KG1 (cell line): Measurements from ENCODE around the gene INSYN2A.

Experiments
- DNase-seq: peaks from one replicate; lab custom pipeline; 2025; lab: John Stamatoyannopoulos, UW

The INSYN2A gene

DNA sequence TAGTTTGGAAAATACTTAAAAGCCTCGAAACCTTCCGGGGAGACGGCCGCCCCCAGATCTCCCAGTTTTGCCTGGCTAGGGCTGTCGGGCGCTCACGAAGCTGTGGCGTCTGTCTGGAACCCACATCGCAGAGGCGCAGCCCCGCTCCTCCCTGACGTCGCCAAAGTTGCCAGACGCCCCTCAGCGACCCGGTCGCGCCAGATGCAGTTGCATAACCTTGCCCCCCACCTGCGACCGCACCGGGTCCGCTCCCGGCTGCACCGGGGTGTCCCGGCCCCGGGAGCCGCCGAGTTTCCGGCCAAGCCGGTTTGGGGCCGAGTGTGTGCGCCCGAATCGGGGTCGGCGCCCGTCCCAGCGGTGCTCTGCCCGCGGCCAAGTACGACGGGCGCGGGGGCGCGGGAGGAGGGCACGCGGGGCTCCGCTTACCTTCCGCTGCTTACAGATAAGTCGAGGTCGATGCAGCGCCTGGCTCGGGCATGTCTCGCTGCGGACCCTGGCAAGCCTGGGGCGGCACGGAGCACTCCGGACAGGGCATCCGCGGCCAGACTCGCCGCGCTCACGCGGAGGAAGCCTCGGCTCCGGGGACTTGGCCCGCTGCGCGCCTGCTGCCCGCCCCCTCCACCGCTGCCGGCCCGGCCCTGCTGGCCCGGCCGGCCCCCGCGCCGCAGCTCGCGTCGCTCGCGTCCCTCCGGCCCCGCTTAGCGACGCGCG is 665 bp downstream of the INSYN2A start:
- DNase-seq, result no peak

DNA sequence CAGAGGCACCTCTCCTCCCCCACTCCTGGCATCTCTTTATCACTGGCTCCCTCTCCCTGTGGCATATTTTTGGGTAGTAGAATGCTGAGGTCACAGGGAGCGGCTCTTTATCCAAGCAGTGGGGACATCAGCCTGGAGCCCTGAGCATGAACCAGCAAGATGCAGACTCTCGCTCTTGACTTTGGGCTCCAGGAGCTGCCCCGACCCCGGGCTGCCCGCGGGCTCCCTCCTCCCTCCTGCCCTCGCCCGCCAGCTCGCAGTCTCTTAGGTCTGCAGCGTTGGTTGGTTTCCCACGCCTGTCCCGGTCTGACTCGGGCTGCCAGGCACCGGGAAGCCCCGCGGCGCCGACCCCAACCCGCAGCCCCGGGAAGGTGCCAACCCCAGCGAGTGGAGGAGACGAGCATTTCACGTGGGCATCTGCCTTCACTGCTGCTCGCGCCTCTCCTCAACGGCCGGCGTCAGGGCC is 1.3 kb downstream of the INSYN2A start:
- DNase-seq, result no peak

DNA sequence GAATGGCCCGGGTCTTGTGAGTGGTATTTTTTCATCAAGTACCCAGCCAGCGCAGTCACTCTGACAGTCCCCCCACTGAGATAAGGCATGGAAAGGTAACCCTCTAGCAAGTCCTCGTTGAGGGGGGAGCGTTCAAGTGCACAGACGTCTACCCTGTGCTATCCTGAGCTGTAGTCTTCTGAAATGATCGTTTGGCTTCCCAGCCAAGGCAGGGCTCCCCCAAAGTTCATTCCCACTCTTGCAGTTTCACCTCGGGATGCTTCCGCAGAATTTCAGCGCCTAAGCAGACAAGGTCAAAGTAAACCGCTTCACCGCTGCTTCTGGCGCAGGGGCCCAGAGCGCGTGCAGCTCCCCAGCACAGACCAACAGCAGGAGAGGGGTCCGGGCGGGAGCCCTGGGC is 1.8 kb downstream of the INSYN2A start:
- no peak for DNase-seq

DNA sequence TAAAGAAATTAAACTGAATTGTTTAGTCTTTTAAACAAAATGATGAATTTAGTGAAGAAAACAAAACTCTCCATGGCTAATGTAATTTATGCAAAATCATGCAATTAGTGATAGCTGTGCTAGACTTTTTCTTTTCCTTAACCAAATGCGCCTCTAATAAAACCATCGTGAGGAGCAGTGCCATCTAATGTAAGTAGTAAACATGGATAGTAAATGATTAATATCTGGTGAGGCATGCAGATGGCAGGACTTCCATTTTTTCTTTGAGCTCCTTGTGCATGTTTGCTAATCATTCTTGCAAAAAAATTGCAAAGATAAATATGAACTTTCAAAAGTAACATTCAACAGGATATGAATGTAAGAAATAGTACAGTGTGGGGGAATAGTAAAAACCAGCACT is 2.3 kb downstream of the INSYN2A start:
- DNase-seq, result no peak

DNA sequence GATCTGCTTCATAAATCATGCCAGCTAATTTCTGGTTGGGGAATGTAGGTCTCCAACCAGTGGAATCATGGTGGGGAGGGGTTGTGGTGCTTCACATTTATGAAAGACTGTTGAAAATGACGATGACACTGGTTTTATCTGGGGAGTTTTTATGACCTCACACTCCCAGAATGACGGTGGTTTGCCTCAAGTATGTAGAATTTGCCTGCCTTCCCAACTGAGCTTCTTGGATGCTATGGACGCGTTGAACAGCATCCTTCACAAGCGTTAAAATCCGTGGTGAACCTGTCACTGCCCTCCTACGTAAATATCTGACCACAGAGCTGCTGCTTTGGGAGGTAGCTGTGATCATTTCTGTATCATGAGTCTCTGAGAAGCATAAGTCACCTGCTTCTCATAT is 3.3 kb downstream of the INSYN2A start:
- DNase-seq, result no peak

DNA sequence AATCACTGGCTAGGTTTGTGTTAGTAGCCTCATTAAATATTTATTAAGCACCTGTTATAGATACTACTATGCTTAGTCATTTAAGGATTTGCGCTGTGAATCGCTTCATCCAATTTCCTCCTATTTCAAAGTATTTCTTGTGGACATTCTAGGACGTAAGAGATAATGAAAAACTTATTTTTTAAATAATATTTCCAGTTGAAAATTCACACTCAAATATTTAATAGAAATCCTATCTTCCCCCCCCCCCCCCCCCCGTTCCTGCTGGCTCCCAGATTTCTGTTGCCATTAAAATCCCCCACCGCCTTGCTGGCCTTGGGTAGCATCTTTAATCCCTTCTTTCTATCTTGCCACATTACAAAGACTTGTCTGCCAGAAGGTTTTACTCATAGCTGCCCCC is 6.0 kb downstream of the INSYN2A start:
- DNase-seq, result no peak

DNA sequence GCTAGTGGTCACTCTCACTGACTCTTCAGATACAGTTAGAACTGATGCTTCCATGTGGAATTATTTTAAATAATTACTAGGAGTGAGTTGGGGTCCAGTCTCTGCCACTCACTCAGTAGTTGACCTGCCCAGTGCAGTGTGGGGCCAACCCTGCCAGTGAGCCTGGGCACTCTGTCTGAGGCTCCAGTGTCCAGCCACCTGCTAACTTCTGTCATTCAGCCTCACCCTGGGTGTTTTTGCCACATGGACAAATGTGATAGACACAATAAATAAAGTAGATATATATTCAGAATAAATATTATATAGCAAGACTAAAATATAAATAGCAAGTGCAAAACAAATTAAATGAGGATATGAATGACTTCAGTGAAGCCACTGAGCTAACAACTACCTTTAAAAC is 7.2 kb downstream of the INSYN2A start:
- no peak for DNase-seq

DNA sequence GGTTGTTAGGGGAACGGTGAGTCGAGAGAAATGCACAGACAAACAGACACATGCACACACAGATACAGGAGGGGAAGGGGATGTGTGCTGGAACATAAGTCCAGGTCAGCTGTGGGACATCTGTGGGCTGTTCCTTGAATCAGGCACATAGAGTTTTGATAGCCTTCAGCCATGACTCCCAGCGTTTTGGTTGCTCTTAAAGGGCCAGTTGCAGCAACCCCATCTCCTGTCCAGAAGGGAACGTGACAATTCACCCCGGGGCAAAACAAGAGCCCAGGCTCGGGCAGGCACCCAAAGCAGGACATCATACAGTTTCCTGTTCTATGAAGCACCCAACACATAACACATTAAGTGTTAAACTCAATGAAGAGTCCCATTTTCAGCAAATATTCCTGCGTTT is 9.6 kb downstream of the INSYN2A start:
- DNase-seq, result no peak

DNA sequence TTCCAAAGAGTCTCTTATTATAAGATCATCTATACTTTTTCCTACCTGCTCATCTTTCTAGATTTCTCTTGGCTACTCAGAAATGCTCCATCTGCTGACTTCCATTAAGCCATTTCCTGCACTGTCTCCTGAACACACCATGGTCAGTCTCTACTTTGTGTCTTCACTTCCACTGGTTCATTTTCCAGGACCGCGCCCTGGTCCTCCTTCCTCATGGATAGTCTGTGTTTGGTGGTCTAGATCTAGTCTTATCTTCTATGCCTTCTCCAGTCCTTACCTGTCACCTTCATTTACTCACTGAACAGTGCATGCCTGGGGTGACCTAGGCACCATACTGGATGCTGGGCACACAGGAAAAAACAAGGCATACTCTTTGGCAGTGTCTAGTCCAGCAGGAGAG is 11.8 kb downstream of the INSYN2A start:
- DNase-seq, result no peak

DNA sequence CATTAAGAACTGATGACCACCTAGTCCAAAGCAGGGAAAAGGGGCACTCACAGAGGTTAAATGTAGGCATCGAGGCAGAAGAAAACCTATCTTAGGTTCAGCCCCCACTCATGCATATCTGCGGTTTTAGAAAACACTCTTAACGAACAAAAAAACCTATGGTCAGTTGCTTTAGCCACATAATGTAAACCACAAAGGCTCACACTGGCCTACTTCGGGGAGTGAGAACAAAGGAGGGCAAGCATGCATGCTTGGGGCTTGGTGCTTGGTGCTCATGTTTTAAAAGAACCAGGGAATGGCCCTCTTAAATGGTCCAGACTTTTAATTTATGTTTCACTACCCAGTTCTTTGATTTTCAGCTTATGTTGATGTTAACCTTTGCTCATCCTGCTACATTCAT is 14.2 kb downstream of the INSYN2A start:
- no peak for DNase-seq

DNA sequence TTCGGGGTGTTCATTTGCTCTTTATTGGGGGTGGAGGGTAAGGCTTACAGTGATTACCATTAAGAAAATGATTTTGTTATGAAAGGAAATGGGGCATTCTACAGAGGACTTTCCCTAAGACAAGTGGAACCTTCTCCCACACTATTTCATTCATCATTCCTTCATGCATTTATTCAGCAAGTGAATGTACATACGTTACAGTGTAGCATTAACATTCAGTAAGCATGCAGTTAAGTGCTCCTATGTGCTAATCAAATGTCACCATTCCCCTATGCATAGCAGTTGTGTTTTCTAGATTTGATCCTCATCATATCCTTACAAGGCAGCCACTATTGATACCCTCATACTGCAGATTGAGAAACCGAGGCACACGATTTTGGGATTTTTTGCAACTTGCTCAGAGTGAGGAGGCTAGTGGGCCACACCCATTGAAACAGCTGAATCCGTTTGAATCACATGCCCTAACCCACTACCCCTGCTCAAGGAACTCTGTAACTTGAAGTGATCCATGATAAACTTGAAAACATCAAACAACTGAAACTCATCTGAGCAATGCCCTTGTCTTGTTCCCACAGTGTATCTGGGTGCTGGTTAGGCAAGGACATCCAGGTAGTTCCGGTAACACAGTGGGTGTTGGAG is 16.7 kb downstream of the INSYN2A start:
- DNase-seq, result no peak

DNA sequence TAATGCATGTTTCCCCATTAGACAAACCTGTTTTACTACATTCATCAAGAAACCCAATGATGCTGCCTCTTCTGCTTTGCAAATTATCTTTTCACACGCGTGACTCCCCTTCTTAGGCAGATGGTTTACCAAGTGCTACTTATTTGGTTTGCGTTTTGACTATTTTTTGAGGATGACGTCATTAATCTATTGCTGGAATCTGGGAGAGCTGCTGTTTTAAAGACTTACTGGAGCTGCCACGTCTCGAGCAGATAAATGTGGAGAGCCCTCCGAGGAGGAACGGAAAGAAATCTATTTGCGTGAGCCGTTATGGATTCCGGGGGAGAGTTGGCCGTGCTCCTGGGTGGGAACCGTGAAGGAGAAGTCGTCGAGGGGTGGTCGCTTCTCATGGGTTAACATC is 19.7 kb downstream of the INSYN2A start:
- no peak for DNase-seq

DNA sequence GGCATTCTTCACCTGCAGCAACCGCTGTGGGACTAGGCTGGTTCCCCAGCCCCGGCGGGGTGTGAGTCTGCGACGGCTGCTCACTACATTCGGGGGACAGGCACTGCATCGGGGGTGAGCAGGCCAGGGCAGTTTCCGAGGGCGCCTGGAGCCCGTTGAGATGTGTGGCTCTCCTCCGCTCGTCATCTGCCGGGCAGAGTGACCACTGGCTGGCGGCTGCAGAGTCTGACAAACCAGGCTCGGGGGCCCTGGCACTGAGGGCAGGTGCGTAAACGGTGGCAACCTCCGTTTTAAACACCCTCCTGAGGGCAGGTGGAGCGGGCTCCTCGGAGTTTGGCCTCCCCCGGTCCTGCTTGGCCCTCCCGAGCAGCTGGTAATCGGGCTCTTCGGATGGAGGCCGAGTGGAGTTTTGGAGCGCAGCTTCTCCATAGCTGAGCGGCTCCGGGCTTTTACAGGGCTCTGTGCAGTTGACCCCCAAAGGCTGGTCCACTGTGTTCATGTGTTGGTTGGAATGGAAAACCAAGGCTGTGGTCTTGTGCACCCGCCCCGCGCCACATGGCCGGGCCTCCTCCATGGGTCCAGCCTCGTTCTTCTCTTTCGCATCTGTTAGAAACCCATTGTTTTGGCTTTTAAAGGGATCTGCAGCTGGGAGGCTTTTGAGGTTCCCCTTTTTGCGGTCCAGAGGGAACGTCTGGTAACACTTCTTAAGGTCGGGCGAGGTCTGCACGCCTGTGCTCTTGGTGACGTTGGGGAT is 20.9 kb downstream of the INSYN2A start:
- no peak for DNase-seq

DNA sequence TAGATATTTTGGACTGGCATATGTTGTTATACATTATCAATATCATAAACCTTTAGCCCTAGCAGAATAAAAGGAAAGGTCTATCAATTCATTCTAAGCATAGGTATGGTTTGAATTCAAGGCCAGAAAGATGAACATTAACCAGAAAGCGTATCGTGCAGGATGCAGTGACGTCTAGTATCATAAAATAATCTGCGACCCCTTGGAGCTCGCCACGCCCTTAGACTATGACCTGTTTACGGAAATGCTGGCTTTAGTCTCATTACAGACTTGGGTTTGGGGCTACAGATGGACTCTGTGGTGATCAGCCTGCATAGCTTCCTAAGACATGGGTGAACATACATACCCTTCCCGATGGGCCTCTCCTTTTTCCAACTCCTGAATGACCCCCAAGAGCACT is 21.5 kb downstream of the INSYN2A start:
- no peak for DNase-seq

DNA sequence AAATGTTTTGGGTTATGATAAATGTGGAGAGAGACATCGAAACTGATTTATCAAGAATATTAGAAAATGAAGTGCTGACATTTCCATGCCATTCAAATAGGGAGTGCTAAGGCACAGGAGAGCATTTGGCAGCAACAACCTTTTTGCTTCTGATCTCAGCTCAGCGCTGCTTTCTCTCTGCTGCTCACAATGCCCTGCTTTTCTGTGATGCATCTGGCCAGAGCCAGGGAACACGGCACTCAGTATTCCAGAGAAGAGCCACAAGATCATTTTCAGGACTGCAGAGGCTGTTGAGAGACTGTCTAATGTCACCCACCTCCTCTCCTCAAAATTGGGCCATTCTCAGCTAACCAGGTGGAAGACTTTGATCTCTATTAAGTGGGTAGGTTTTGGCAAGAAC is 28.1 kb downstream of the INSYN2A start:
- no peak for DNase-seq

DNA sequence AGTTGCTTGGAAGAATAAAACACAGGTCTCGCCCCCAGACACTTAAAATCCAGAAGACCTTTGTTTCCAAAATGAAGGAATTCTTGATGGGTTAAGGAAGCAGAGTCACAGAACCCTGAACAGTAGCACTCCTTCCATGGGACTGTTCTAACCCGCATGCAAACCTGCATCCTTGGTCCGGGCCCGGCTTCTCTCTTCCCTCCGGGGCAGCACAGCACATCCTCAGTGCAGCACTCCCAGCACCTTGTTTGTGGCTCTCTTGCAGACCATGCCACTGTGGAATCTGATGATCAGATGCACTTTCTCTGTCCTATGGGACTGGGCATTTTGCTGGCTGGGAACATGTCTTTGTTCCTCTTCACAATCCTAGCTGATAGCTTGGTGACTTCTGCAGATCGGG is 33.5 kb downstream of the INSYN2A start:
- no peak for DNase-seq

DNA sequence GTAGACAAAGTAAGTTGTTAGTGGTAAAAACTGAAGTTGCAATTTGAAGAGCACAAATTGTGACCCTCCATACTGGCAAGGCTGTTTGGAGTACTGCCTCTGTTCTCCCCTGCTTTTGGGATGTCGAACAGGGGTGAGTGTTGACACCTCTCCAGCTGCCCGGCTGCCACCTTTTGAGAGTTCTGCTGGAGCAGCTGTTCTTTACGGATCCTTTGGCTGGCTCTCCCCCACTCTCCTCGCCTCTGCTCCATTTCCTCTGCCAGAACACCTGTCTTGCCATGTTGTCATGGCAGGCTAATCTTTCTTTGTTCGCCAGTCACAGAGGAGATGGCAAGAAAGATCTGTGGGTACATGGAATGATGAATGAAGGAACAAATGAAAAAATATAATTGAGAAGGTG is 34.9 kb downstream of the INSYN2A start:
- DNase-seq, result no peak

DNA sequence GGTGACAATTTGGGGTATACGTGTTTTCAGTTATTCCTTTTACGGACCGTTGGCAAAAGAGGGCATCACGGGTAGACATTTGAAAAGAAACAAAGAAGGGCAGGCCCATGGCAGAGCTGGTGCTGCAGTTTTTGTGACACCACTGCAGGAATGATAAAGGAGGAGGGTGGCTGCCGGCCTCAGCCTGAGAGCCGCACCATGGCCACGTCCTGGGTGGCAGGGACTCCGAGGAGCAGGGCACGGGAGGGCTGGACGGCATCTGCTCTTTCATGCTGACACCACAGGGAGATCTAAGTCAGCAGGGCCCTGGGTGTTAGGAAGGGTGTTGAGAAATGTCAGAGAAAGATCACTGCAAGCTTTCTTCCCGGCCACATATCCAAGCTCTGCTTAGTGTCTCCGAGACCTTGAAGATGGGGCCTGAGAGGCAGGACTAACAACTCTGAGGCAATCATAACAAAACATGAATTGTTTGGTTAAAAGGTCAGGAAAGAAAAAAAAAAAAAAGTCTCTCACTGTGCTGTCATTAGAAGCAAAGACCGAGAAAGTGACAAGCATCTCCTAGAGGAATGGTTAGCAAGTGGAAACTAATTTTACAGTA is 36.6 kb downstream of the INSYN2A start:
- DNase-seq, result no peak

DNA sequence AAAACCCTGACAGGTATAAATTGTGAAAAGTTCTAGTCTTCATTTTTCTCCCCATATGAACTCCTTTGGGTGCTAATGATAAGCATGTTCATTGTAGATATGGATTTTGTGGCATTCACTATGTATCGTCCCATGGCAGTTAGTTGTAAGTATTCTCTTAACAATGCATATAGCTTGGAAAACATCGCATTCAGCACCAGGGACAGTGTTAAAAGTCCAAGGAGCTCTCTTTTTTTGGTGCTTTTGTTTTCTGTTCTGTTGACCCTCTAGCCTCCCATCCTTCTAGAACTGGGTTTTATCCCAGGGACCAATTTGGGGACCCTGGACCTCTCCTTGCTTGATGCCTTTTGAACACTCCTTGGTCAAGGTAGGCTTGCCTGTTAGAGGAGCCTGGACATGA is 37.7 kb downstream of the INSYN2A start:
- no peak for DNase-seq

DNA sequence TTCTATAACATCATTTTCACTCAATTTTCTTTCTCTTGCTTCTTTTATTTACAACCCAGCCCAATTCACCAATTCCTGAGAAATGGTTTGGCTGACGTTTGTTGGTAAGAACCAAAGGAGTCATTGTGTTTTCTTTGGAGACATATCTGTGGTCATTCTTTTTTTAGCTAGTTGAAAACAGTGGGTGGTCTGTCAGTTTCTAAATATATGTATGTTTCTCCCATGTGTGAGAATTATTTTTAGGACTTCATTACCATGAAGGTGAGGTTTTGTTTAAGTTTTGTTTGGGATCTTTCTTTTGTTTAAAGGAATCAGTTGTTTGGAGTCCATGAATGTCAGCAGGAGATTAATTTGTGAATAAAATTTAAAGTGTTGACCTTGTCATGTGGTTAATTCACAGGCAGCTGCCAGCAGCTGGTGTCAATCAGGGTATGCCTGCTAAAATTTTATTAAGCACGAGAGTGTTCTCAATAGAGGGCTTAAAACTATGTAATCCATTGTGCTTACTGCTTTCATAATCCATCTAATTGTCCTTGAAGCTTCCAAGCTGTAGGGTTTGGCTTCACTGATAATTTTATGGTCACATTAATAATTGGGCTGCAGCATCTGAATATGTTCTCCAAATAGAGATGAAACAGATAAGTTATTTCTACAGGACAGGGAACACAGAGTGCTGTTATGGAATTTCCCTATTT is 38.7 kb downstream of the INSYN2A start:
- DNase-seq, result no peak

DNA sequence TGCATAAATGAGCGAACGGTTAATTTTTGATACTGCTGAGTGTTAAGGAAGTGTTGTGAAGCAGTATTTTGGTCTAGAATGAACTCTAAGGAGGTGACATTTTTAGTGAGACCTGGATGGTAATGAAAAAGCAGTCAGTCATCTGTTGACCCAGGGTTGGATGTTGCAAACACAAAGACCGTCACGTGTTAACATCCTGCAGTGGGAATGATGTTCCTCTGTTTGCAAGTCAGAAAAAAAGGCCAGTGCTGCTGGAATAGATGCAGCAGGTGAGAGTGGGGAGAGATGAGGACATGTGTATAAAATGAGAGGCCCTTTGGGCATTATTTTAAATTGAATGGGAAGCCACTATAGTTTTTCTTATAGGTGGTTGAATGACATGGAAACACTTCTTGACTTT is 39.3 kb downstream of the INSYN2A start:
- no peak for DNase-seq
